ENCODE data around the gene EYA3. TPM values are rescaled to one million over a fixed set of nuclear protein-coding genes. Genes with fewer than 3 reads are reported as not detected.
A peak's percentile ranks its signal among the peaks of the same experiment; 100 is the strongest.

EYA3 gene
- total and polyA plus RNA-seq, 10 of the 15 experiments (the other 5 are each of a cell fraction or from before 2014, with no cell fraction given): 13.0 to 46.6 (median 23.4) TPM

- TF ChIP-seq, protein P1, sequence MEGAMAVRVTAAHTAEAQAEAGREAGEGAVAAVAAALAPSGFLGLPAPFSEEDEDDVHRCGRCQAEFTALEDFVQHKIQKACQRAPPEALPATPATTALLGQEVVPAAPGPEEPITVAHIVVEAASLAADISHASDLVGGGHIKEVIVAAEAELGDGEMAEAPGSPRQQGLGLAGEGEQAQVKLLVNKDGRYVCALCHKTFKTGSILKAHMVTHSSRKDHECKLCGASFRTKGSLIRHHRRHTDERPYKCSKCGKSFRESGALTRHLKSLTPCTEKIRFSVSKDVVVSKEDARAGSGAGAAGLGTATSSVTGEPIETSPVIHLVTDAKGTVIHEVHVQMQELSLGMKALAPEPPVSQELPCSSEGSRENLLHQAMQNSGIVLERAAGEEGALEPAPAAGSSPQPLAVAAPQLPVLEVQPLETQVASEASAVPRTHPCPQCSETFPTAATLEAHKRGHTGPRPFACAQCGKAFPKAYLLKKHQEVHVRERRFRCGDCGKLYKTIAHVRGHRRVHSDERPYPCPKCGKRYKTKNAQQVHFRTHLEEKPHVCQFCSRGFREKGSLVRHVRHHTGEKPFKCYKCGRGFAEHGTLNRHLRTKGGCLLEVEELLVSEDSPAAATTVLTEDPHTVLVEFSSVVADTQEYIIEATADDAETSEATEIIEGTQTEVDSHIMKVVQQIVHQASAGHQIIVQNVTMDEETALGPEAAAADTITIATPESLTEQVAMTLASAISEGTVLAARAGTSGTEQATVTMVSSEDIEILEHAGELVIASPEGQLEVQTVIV (IDR thresholded peaks at IDR 0.05; ENCODE audit: borderline replicate concordance, partially characterized antibody): no peak
- TF ChIP-seq, protein P2, sequence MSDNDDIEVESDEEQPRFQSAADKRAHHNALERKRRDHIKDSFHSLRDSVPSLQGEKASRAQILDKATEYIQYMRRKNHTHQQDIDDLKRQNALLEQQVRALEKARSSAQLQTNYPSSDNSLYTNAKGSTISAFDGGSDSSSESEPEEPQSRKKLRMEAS (IDR thresholded peaks at IDR 0.05; ENCODE audit: low read depth, low read length): no peak
Observed at GRCh38 chr1:28058168-28058567, 30.2 kb downstream of the EYA3 start (continued).

DNA sequence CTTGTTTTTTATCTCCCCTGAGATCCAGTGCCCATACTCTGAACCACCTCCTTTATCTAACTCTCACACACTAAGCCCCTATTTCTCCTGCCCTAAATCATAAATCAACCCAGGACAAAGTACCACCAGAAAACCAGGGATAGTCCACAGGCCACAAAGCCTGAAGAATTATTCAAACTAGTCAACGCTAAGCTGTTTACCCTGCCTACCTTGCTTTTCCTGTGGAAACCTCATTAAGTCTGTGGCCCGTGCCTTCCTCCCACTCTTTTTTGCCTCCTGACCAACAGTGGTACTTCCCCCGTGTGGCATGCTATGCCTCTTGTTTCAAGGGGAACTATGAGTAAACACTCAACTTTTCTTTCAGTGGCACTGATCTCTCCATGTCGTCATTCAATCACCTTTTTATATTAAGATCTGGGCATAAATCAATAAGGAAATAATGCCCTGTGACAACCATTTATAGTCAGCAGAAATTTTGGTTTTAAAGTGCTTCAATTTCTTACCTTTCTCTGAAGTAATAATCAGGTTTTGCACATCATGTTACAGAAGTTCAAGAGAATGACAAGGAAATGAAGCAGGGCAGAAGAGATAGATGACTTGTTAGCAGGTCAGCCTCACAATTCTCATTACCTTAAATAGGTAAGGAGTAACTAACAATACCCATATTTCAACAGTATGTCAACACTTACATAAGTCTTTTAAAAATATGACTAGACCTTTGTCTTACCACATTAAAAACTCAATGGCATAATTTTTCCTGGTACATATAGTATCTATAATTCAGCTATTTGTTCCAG, 32.1 kb downstream of the EYA3 start:
- Histone ChIP-seq H3K4me3 (no peak overlapping the region), H3K4me2 (ENCODE audit: control insufficient read depth, insufficient read depth) (0 out of 2 replicates have a peak overlapping the region, but pooled peaks have one; percentile 23), H3K9ac (ENCODE audit: control insufficient read depth, insufficient read depth, low read length) (no peak overlapping the region), H2AFZ (ENCODE audit: control insufficient read depth, low read depth, low read length) (no peak overlapping the region), H3K9me3 (replicated peaks; ENCODE audit: control insufficient read depth, insufficient read depth, low read length) (no peaks in the 10 kb centered on the region; the same call in 2 of the 3 replicates), H3K36me3 (ENCODE audit: control insufficient read depth in 2 of 2, insufficient read depth in 2 of 2, low read length in 1 of 2) (peaks cover 0 to 3% of the 10 kb centered on the region in 2 experiments; a peak in 2 of 4 replicates), H3K4me1 (ENCODE audit: control insufficient read depth, insufficient read depth, low read length) (no peaks in the 10 kb centered on the region; the same call in 1 of the 2 replicates), H3K79me2 (ENCODE audit: control insufficient read depth, insufficient read depth, low read length) (peaks cover 15% of the 10 kb centered on the region), H3K27ac (ENCODE audit: control insufficient read depth, insufficient read depth) (peak overlapping the region; percentile 20; the same call in 1 of the 2 replicates), H3K27me3 (replicated peaks in 1 of 2; ENCODE audit: control insufficient read depth in 2 of 2, insufficient read depth in 2 of 2, low read length in 1 of 2) (no peaks in the 10 kb centered on the region), H4K20me1 (ENCODE audit: control insufficient read depth, insufficient read depth) (no peaks in the 10 kb centered on the region)
- no peak for FAIRE-seq
- ChIA-PET POLR2A (interaction anchor here (0.5 to 2.3 kb wide), 5 partner anchors 22 to 150 kb away, joined by 3 to 10 read pairs (median 6); partner anchors contain the start of gene EYA3), SMC1A (ENCODE audit: uncharacterized antibody, unreplicated experiment) (interaction anchor here (0.7 to 7.8 kb wide), 7 partner anchors 11 to 157 kb away, joined by 3 to 86 read pairs (median 9); partner anchors contain the start of gene EYA3), RAD21 (ENCODE audit: unreplicated experiment) (interaction anchor here (0.7 to 5.9 kb wide), 8 partner anchors 10 to 153 kb away, joined by 3 to 65 read pairs (median 4); partner anchors contain the start of gene EYA3), CTCF (interaction anchor here (0.7 to 3.5 kb wide), 8 partner anchors 11 to 186 kb away, joined by 3 to 18 read pairs (median 4); partner anchors contain the start of gene EYA3)
- TSS peak; percentile 24 for BruUV-seq (replicated peaks)
- intact Hi-C loops (cut with micrococcal nuclease; ENCODE audit: unreplicated experiment): no loop called here
- peak; percentile 94 for ATAC-seq
- DNase-seq (ENCODE audit: low read depth, low spot score): peak; percentile 69
- in situ Hi-C loops (cut with MboI): no loop called here
- 2% methylated on average over 4 of the region's 4 CpGs for WGBS (ENCODE audit: insufficient coverage, insufficient replicate concordance, low lambda C conversion rate, missing lambda C conversion rate)
- TF ChIP-seq CREM (IDR thresholded peaks at IDR 0.05; ENCODE audit: low read depth) (peak; percentile 42; the same call in 1 of the 2 replicates), PML (IDR thresholded peaks at IDR 0.05; ENCODE audit: low read length) (no peak), CHD1 (IDR thresholded peaks at IDR 0.05; ENCODE audit: low read depth, low read length) (no peak), SMAD5 (IDR thresholded peaks at IDR 0.05; ENCODE audit: low read depth) (no peak), NRF1 (conservative IDR thresholded peaks at IDR 0.05; ENCODE audit: low read depth, low read length) (no peak), CEBPB (IDR thresholded peaks at IDR 0.05; ENCODE audit: borderline replicate concordance in 1 of 2, low read depth in 2 of 2, low read length in 2 of 2) (no peak; a peak in 1 of 4 replicates), RB1 (IDR thresholded peaks at IDR 0.05; ENCODE audit: borderline replicate concordance) (0 out of 2 replicates have a peak, but pooled peaks have one; percentile 26), POU2F2 (IDR thresholded peaks at IDR 0.05; ENCODE audit: borderline replicate concordance, low read depth, low read length) (peak; percentile 32; the same call in 1 of the 3 replicates), NFIC (IDR thresholded peaks at IDR 0.05; ENCODE audit: low read depth, low read length) (peak; percentile 55; the same call in 1 of the 2 replicates), RUNX3 (IDR thresholded peaks at IDR 0.05; ENCODE audit: low read length) (peak; percentile 87), FOS (IDR thresholded peaks at IDR 0.05; ENCODE audit: borderline replicate concordance, extremely low read depth, insufficient read length) (no peak)
- TF ChIP-seq, protein P3, sequence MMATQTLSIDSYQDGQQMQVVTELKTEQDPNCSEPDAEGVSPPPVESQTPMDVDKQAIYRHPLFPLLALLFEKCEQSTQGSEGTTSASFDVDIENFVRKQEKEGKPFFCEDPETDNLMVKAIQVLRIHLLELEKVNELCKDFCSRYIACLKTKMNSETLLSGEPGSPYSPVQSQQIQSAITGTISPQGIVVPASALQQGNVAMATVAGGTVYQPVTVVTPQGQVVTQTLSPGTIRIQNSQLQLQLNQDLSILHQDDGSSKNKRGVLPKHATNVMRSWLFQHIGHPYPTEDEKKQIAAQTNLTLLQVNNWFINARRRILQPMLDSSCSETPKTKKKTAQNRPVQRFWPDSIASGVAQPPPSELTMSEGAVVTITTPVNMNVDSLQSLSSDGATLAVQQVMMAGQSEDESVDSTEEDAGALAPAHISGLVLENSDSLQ (IDR thresholded peaks at IDR 0.05): peak; percentile 17; the same call in 1 of the 2 replicates
- TF ChIP-seq, protein P4, sequence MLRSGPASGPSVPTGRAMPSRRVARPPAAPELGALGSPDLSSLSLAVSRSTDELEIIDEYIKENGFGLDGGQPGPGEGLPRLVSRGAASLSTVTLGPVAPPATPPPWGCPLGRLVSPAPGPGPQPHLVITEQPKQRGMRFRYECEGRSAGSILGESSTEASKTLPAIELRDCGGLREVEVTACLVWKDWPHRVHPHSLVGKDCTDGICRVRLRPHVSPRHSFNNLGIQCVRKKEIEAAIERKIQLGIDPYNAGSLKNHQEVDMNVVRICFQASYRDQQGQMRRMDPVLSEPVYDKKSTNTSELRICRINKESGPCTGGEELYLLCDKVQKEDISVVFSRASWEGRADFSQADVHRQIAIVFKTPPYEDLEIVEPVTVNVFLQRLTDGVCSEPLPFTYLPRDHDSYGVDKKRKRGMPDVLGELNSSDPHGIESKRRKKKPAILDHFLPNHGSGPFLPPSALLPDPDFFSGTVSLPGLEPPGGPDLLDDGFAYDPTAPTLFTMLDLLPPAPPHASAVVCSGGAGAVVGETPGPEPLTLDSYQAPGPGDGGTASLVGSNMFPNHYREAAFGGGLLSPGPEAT (IDR thresholded peaks at IDR 0.05; ENCODE audit: low read depth): peak; percentile 90
